WTC11 (cell line): ENCODE measurements around the gene SAMD3. TPM values are rescaled to one million over a fixed set of nuclear protein-coding genes. Genes with fewer than 3 reads are reported as not detected.
"Not testable (repeated sequence)": the region's sequence is repeated elsewhere in the genome, so short reads cannot be mapped to it uniquely, and the experiment has no call there.

Experiments used
- ATAC-seq: fragments of 200-7000 bp; cut with Tn5 transposase; 2 replicates; pipeline ENCODE4 v1.10.0; 2021; ENCODE audit warnings: mild to moderate bottlenecking, moderate library complexity
- CTCF ChIA-PET: fragments of 300-600 bp; sonication (Branson Sonifier 250); formaldehyde crosslinking; loops from one replicate; lab custom pipeline; 2021; ENCODE audit warnings: antibody characterized with exemption; lab: Charles Lee
- POLR2A ChIA-PET: fragments of 350-600 bp; sonication (Branson Sonifier 250); formaldehyde crosslinking; loops from one replicate; lab custom pipeline; 2021; ENCODE audit warnings: antibody characterized with exemption; lab: Charles Lee
- DNase-seq: peaks from one replicate; pipeline ENCODE4 v3.0.0; 2021; ENCODE audit warnings: low spot score
- H3K27ac Mint-ChIP-seq: 2 replicates; pipeline ENCODE4 v1.8.0; 2021; ENCODE audit warnings: mixed read lengths
- H3K27me3 Mint-ChIP-seq: 2 replicates; pipeline ENCODE4 v1.8.0; 2021; ENCODE audit warnings: low read depth, mild to moderate bottlenecking, moderate library complexity, mixed read lengths
- H3K36me3 Mint-ChIP-seq: 2 replicates; pipeline ENCODE4 v1.8.0; 2021; ENCODE audit warnings: mixed read lengths
- H3K4me1 Mint-ChIP-seq: 2 replicates; pipeline ENCODE4 v1.8.0; 2022; ENCODE audit warnings: mixed read lengths
- H3K4me3 Mint-ChIP-seq: 2 replicates; pipeline ENCODE4 v1.8.0; 2021; ENCODE audit warnings: mild to moderate bottlenecking, moderate library complexity, mixed read lengths
- H3K9me3 Mint-ChIP-seq: 2 replicates; pipeline ENCODE4 v1.8.0; 2021; ENCODE audit warnings: mixed read lengths
- MXD4 ChIP-seq: fragments of 250-450 bp; sonication (Bioruptor Pico); IDR thresholded peaks from 2 replicates; pipeline ENCODE4 v1.8.0; 2021; ENCODE audit warnings: mild to moderate bottlenecking, moderate library complexity, borderline replicate concordance
- SMAD3 ChIP-seq: sonication (generic); formaldehyde crosslinking; IDR thresholded peaks from 2 replicates; pipeline ENCODE4 v1.8.0; 2022; ENCODE audit warnings: missing genetic modification reagents, mild to moderate bottlenecking, borderline replicate concordance
- TEAD1 ChIP-seq: sonication (generic); formaldehyde crosslinking; IDR thresholded peaks from 2 replicates; pipeline ENCODE4 v1.8.0; 2022; ENCODE audit warnings: mild to moderate bottlenecking, missing genetic modification reagents
- TP53 ChIP-seq: sonication (generic); formaldehyde crosslinking; IDR thresholded peaks from 2 replicates; pipeline ENCODE4 v1.8.1; 2023; ENCODE audit warnings: mild to moderate bottlenecking, missing genetic modification reagents
- ZNF423 ChIP-seq: fragments of 250-450 bp; sonication (Bioruptor Pico); IDR thresholded peaks from 2 replicates; pipeline ENCODE4 v2.1.2; 2022; ENCODE audit warnings: mild to moderate bottlenecking, moderate library complexity
- total RNA-seq: library from RNA; stranded (reverse); gene quantifications from 3 replicates; pipeline ENCODE4 v1.2.3, GENCODE V29; 2021
- TF ChIP-seq, protein P1 (sequence below): sonication (generic); formaldehyde crosslinking; IDR thresholded peaks from 2 replicates; pipeline ENCODE4 v1.8.0; 2022; ENCODE audit warnings: mild to moderate bottlenecking, missing genetic modification reagents
- TF ChIP-seq, protein P2 (sequence below): sonication (generic); formaldehyde crosslinking; IDR thresholded peaks from 2 replicates; pipeline ENCODE4 v1.8.0; 2022; ENCODE audit warnings: mild to moderate bottlenecking, missing genetic modification reagents
- TF ChIP-seq, protein P3 (sequence below): sonication (generic); formaldehyde crosslinking; IDR thresholded peaks from 2 replicates; pipeline ENCODE4 v1.8.0; 2023; ENCODE audit warnings: missing genetic modification reagents
- TF ChIP-seq, protein P4 (sequence below): fragments of 250-450 bp; sonication (Bioruptor Pico); IDR thresholded peaks from 2 replicates; pipeline ENCODE4 v1.9.0; 2021; ENCODE audit warnings: mild to moderate bottlenecking, borderline replicate concordance

SAMD3 gene
- total RNA-seq, 1 experiment from 2014 or later: 1.2 TPM

GRCh38 chr6:130198483-130199035, 24.2 kb downstream of the SAMD3 start (continued):
- no peak for TF ChIP-seq TP53 (CRISPR knock-in tag)

GRCh38 chr6:130197816-130198482, 24.8 kb downstream of the SAMD3 start:
- POLR2A ChIA-PET: not testable (repeated sequence)
- peaks cover 21% of the 10 kb centered on the region for H3K27me3 Mint-ChIP-seq
- peak; percentile 41 for ATAC-seq
- TF ChIP-seq ZNF423 (CRISPR knock-in tag) (peak; percentile 39; the same call in 1 of the 2 replicates), SMAD3 (CRISPR knock-in tag) (0 out of 2 replicates have a peak, but pooled peaks have one; percentile 11), TEAD1 (CRISPR knock-in tag) (peak; percentile 91; the same call in 1 of the 2 replicates), MXD4 (CRISPR knock-in tag) (peak; percentile 32; the same call in 1 of the 2 replicates)
- TF ChIP-seq, protein P1, sequence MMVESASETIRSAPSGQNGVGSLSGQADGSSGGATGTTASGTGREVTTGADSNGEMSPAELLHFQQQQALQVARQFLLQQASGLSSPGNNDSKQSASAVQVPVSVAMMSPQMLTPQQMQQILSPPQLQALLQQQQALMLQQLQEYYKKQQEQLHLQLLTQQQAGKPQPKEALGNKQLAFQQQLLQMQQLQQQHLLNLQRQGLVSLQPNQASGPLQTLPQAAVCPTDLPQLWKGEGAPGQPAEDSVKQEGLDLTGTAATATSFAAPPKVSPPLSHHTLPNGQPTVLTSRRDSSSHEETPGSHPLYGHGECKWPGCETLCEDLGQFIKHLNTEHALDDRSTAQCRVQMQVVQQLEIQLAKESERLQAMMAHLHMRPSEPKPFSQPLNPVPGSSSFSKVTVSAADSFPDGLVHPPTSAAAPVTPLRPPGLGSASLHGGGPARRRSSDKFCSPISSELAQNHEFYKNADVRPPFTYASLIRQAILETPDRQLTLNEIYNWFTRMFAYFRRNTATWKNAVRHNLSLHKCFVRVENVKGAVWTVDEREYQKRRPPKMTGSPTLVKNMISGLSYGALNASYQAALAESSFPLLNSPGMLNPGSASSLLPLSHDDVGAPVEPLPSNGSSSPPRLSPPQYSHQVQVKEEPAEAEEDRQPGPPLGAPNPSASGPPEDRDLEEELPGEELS (CRISPR knock-in tag): 0 out of 2 replicates have a peak, but pooled peaks have one; percentile 48
- TF ChIP-seq, protein P2, sequence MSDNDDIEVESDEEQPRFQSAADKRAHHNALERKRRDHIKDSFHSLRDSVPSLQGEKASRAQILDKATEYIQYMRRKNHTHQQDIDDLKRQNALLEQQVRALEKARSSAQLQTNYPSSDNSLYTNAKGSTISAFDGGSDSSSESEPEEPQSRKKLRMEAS: peak; percentile 47; the same call in 1 of the 2 replicates
- TF ChIP-seq, protein P3, sequence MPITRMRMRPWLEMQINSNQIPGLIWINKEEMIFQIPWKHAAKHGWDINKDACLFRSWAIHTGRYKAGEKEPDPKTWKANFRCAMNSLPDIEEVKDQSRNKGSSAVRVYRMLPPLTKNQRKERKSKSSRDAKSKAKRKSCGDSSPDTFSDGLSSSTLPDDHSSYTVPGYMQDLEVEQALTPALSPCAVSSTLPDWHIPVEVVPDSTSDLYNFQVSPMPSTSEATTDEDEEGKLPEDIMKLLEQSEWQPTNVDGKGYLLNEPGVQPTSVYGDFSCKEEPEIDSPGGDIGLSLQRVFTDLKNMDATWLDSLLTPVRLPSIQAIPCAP (CRISPR knock-in tag): 0 out of 2 replicates have a peak, but pooled peaks have one; percentile 15
- TF ChIP-seq, protein P4, sequence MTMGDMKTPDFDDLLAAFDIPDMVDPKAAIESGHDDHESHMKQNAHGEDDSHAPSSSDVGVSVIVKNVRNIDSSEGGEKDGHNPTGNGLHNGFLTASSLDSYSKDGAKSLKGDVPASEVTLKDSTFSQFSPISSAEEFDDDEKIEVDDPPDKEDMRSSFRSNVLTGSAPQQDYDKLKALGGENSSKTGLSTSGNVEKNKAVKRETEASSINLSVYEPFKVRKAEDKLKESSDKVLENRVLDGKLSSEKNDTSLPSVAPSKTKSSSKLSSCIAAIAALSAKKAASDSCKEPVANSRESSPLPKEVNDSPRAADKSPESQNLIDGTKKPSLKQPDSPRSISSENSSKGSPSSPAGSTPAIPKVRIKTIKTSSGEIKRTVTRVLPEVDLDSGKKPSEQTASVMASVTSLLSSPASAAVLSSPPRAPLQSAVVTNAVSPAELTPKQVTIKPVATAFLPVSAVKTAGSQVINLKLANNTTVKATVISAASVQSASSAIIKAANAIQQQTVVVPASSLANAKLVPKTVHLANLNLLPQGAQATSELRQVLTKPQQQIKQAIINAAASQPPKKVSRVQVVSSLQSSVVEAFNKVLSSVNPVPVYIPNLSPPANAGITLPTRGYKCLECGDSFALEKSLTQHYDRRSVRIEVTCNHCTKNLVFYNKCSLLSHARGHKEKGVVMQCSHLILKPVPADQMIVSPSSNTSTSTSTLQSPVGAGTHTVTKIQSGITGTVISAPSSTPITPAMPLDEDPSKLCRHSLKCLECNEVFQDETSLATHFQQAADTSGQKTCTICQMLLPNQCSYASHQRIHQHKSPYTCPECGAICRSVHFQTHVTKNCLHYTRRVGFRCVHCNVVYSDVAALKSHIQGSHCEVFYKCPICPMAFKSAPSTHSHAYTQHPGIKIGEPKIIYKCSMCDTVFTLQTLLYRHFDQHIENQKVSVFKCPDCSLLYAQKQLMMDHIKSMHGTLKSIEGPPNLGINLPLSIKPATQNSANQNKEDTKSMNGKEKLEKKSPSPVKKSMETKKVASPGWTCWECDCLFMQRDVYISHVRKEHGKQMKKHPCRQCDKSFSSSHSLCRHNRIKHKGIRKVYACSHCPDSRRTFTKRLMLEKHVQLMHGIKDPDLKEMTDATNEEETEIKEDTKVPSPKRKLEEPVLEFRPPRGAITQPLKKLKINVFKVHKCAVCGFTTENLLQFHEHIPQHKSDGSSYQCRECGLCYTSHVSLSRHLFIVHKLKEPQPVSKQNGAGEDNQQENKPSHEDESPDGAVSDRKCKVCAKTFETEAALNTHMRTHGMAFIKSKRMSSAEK (CRISPR knock-in tag): peak; percentile 41; the same call in 1 of the 2 replicates
- TF ChIP-seq, all 79 proteins: peak for 8; not testable (repeated sequence) for 71
- peak; percentile 21 for DNase-seq
- not testable (repeated sequence) for H3K4me3 Mint-ChIP-seq
- Mint-ChIP-seq H3K4me1 (peaks cover 39% of the 10 kb centered on the region), H3K9me3 (peaks cover 55% of the 10 kb centered on the region), H3K27ac (peak overlapping the region; percentile 48), H3K36me3 (peaks cover 56% of the 10 kb centered on the region)
- CTCF ChIA-PET: interaction anchor here (1.4 kb wide), 1 partner anchor 84 kb away, joined by 3 read pairs; no protein-coding TSS in a partner anchor

DNA sequence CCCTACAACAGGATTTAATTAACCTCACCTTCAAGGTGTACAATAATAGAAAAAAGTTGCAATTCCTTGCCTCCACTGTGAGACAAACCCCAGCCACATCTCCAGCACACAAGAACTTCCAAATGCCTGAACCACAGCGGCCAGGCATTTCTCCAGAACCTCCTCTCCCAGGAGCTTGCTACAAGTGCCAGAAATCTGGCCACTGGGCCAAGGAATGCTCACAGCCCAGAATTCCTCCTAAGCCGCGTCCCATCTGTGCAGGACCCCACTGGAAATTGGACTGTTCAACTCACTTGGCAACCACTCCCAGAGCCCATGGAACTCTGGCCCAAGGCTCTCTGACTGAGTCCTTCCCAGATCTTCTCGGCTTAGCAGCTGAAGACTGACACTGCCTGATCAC, 28.3 kb downstream of the SAMD3 start:
- Mint-ChIP-seq H3K4me1 (peaks cover 40% of the 10 kb centered on the region), H3K27me3 (peaks cover 26% of the 10 kb centered on the region), H3K9me3 (peaks cover 72% of the 10 kb centered on the region), H3K36me3 (peaks cover 77% of the 10 kb centered on the region)
- H3K27ac Mint-ChIP-seq, CTCF ChIA-PET, DNase-seq, ATAC-seq, H3K4me3 Mint-ChIP-seq, POLR2A ChIA-PET: not testable (repeated sequence)
